PC-9 (cell line): ENCODE measurements around the gene NR2F1-AS1.

ENCODE experiments used
- EZH2 ChIP-seq: fragments of 200-600 bp; sonication (generic); IDR thresholded peaks from 2 replicates; pipeline ENCODE4 v1.8.0; 2017; ENCODE audit warnings: antibody characterized with exemption, low read depth
- TF ChIP-seq, protein P1 (sequence below): fragments of 200-600 bp; sonication (generic); conservative IDR thresholded peaks from 2 replicates; pipeline ENCODE4 v1.6.1; 2017; ENCODE audit warnings: mixed run types, antibody characterized with exemption, mild to moderate bottlenecking, moderate library complexity

GRCh38 chr5:93595420-93596147 lies 14.6 kb upstream of the NR2F1-AS1 start:
- TF ChIP-seq, protein P1, sequence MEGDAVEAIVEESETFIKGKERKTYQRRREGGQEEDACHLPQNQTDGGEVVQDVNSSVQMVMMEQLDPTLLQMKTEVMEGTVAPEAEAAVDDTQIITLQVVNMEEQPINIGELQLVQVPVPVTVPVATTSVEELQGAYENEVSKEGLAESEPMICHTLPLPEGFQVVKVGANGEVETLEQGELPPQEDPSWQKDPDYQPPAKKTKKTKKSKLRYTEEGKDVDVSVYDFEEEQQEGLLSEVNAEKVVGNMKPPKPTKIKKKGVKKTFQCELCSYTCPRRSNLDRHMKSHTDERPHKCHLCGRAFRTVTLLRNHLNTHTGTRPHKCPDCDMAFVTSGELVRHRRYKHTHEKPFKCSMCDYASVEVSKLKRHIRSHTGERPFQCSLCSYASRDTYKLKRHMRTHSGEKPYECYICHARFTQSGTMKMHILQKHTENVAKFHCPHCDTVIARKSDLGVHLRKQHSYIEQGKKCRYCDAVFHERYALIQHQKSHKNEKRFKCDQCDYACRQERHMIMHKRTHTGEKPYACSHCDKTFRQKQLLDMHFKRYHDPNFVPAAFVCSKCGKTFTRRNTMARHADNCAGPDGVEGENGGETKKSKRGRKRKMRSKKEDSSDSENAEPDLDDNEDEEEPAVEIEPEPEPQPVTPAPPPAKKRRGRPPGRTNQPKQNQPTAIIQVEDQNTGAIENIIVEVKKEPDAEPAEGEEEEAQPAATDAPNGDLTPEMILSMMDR, result no peak
- TF ChIP-seq EZH2, result no peak
